ENCODE measurements around the gene OR5A1.

OR5A1 gene

DNA sequence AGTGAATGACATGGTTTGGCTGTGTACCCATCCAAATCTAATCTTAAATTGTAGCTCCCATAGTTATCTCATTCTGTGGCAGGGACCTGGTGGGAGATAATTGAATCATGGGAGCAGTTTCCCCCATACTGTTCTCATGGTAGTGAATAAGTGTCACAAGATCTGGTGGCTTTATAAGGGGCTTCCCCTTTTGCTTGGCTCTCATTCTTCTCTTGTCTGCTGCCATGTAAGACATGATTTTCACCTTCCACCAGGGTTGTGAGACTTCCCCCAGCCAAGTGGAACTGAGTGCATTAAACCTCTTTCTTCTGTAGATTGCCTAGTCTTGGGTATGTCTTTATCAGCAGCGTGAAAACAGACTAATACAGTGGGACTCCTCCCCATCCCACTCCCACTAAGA, 21.2 kb upstream of the OR5A1 start:
- ChIA-PET CTCF (no interaction called here), POLR2A (no interaction called here)
- DNase-seq (ENCODE audit: low read depth, low spot score), result no peak

DNA sequence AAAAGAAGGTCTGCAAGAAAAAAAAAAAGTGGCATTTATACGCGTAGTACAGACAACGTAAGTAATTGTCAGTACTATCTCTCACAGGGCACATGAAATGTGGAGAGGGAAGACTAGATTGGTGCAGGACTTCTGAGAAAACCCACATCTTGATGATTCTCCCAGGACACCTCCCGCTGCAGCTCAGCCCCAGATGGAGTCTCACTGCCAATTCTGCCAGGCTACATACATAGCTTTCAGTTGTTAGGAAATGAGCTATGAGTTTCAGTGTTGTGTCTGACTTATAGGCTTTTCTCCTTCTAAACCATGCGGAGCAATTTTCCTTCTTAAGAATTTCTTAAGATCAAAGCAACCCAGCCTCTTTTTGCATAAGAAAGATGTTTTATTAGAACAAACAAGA, 19.7 kb upstream of the OR5A1 start:
- H3K4me3 ChIP-seq (ENCODE audit: low read depth, low read length), result no peak overlapping the region
- CTCF ChIA-PET, result no interaction called here

More for the DNA sequence above, 21.2 kb upstream of the OR5A1 start:
- no peak overlapping the region for H3K4me3 ChIP-seq (ENCODE audit: low read depth, low read length)
- TF ChIP-seq, protein P1, sequence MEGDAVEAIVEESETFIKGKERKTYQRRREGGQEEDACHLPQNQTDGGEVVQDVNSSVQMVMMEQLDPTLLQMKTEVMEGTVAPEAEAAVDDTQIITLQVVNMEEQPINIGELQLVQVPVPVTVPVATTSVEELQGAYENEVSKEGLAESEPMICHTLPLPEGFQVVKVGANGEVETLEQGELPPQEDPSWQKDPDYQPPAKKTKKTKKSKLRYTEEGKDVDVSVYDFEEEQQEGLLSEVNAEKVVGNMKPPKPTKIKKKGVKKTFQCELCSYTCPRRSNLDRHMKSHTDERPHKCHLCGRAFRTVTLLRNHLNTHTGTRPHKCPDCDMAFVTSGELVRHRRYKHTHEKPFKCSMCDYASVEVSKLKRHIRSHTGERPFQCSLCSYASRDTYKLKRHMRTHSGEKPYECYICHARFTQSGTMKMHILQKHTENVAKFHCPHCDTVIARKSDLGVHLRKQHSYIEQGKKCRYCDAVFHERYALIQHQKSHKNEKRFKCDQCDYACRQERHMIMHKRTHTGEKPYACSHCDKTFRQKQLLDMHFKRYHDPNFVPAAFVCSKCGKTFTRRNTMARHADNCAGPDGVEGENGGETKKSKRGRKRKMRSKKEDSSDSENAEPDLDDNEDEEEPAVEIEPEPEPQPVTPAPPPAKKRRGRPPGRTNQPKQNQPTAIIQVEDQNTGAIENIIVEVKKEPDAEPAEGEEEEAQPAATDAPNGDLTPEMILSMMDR (IDR thresholded peaks at IDR 0.05; ENCODE audit: insufficient read depth, low read length, missing control alignments), result no peak

DNA sequence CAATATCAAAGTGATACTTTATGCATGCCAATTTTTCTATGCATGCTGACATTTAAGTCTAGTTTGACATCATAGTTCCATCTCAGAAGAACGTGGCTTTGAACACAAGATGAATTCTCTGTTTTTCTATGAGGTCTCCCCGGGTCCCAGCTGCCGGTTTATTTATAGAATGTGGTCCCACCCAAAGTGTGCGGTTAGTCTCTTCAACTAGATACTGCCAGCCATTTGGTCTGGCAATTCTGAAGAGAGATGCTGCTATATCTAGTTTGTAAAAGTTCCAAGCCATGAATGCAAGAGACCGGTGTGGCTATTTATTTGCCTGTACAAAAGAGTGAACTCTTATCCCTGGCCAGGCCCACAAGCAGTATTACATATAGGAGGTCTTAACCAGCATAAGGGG, 19.2 kb upstream of the OR5A1 start:
- POLR2A ChIA-PET, result no interaction called here
- CTCF ChIA-PET, result no interaction called here
- no peak overlapping the region for H3K4me3 ChIP-seq (ENCODE audit: low read depth, low read length)
- TF ChIP-seq, protein P1 (IDR thresholded peaks at IDR 0.05; ENCODE audit: insufficient read depth, low read length, missing control alignments), result no peak
- no peak for DNase-seq (ENCODE audit: low read depth, low spot score)

More for the DNA sequence above, 19.7 kb upstream of the OR5A1 start:
- DNase-seq (ENCODE audit: low read depth, low spot score), result no peak
- POLR2A ChIA-PET, result no interaction called here
- TF ChIP-seq, protein P1 (IDR thresholded peaks at IDR 0.05; ENCODE audit: insufficient read depth, low read length, missing control alignments), result no peak

GRCh38 chr11:59418156-59418555, 18.1 kb upstream of the OR5A1 start:
- POLR2A ChIA-PET, result no interaction called here
- no peak overlapping the region for H3K4me3 ChIP-seq (ENCODE audit: low read depth, low read length)
- no peak for DNase-seq (ENCODE audit: low read depth, low spot score)
- TF ChIP-seq, protein P1 (IDR thresholded peaks at IDR 0.05; ENCODE audit: insufficient read depth, low read length, missing control alignments), result no peak
- CTCF ChIA-PET, result no interaction called here

- CTCF ChIA-PET, result interaction anchor here (1.6 kb wide), 1 partner anchor 22 kb away, joined by 3 read pairs; no protein-coding TSS in a partner anchor
- H3K4me3 ChIP-seq (ENCODE audit: low read depth, low read length), result no peak overlapping the region
- POLR2A ChIA-PET, result no interaction called here
- TF ChIP-seq, protein P1 (IDR thresholded peaks at IDR 0.05; ENCODE audit: insufficient read depth, low read length, missing control alignments), result no peak
- DNase-seq (ENCODE audit: low read depth, low spot score), result no peak
These were observed 12.4 kb upstream of the OR5A1 start for GRCh38 chr11:59423835-59424234.

GRCh38 chr11:59425131-59425530, 11.1 kb upstream of the OR5A1 start:
- no peak for DNase-seq (ENCODE audit: low read depth, low spot score)
- H3K4me3 ChIP-seq (ENCODE audit: low read depth, low read length), result no peak overlapping the region
- ChIA-PET POLR2A (no interaction called here), CTCF (interaction anchor here (1.6 kb wide), 1 partner anchor 23 kb away, joined by 3 read pairs; no protein-coding TSS in a partner anchor)
- TF ChIP-seq, protein P1 (IDR thresholded peaks at IDR 0.05; ENCODE audit: insufficient read depth, low read length, missing control alignments), result no peak

All from AG04449 (cell line).